Measurements from ENCODE around the gene PDILT. TPM values are rescaled to one million over a fixed set of nuclear protein-coding genes. Genes with fewer than 3 reads are reported as not detected.

Gene PDILT
- total and polyA plus RNA-seq, 2 experiments from 2014 or later = not detected

DNA sequence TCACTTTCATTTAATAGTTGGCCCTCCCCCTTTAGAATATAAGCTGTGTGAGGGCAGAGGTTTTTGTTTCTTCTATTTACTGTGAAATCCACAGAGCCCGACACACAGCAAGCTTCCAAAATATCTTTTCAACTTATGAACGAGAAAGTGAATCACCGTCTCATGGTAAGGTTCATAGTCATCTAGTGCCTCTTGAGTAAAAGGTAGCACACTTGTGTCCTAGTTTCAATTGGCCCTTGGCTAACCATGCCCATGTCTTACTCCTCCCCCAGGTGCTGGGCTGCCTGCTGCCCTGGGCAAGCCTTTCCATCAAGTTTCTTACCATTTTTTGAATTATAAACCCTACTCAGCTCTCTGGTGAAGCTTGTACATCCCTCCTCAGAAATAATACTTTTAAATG, 64.8 kb downstream of the PDILT start (continued):
- TF ChIP-seq, protein P1, sequence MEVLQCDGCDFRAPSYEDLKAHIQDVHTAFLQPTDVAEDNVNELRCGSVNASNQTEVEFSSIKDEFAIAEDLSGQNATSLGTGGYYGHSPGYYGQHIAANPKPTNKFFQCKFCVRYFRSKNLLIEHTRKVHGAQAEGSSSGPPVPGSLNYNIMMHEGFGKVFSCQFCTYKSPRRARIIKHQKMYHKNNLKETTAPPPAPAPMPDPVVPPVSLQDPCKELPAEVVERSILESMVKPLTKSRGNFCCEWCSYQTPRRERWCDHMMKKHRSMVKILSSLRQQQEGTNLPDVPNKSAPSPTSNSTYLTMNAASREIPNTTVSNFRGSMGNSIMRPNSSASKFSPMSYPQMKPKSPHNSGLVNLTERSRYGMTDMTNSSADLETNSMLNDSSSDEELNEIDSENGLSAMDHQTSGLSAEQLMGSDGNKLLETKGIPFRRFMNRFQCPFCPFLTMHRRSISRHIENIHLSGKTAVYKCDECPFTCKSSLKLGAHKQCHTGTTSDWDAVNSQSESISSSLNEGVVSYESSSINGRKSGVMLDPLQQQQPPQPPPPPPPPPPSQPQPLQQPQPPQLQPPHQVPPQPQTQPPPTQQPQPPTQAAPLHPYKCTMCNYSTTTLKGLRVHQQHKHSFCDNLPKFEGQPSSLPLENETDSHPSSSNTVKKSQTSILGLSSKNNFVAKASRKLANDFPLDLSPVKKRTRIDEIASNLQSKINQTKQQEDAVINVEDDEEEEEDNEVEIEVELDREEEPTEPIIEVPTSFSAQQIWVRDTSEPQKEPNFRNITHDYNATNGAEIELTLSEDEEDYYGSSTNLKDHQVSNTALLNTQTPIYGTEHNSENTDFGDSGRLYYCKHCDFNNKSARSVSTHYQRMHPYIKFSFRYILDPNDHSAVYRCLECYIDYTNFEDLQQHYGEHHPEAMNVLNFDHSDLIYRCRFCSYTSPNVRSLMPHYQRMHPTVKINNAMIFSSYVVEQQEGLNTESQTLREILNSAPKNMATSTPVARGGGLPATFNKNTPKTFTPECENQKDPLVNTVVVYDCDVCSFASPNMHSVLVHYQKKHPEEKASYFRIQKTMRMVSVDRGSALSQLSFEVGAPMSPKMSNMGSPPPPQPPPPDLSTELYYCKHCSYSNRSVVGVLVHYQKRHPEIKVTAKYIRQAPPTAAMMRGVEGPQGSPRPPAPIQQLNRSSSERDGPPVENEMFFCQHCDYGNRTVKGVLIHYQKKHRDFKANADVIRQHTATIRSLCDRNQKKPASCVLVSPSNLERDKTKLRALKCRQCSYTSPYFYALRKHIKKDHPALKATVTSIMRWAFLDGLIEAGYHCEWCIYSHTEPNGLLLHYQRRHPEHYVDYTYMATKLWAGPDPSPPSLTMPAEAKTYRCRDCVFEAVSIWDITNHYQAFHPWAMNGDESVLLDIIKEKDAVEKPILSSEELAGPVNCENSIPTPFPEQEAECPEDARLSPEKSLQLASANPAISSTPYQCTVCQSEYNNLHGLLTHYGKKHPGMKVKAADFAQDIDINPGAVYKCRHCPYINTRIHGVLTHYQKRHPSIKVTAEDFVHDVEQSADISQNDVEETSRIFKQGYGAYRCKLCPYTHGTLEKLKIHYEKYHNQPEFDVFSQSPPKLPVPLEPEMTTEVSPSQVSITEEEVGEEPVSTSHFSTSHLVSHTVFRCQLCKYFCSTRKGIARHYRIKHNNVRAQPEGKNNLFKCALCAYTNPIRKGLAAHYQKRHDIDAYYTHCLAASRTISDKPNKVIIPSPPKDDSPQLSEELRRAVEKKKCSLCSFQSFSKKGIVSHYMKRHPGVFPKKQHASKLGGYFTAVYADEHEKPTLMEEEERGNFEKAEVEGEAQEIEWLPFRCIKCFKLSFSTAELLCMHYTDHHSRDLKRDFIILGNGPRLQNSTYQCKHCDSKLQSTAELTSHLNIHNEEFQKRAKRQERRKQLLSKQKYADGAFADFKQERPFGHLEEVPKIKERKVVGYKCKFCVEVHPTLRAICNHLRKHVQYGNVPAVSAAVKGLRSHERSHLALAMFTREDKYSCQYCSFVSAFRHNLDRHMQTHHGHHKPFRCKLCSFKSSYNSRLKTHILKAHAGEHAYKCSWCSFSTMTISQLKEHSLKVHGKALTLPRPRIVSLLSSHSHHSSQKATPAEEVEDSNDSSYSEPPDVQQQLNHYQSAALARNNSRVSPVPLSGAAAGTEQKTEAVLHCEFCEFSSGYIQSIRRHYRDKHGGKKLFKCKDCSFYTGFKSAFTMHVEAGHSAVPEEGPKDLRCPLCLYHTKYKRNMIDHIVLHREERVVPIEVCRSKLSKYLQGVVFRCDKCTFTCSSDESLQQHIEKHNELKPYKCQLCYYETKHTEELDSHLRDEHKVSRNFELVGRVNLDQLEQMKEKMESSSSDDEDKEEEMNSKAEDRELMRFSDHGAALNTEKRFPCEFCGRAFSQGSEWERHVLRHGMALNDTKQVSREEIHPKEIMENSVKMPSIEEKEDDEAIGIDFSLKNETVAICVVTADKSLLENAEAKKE (CRISPR knock-in tag; IDR thresholded peaks at IDR 0.05) = no peak
- no peak for TF ChIP-seq EZH2phosphoT487 (IDR thresholded peaks at IDR 0.05; ENCODE audit: unreplicated experiment)
- no peak for TF ChIP-seq STAT1 (IDR thresholded peaks at IDR 0.05; ENCODE audit: unreplicated experiment)
- TF ChIP-seq, protein P2, sequence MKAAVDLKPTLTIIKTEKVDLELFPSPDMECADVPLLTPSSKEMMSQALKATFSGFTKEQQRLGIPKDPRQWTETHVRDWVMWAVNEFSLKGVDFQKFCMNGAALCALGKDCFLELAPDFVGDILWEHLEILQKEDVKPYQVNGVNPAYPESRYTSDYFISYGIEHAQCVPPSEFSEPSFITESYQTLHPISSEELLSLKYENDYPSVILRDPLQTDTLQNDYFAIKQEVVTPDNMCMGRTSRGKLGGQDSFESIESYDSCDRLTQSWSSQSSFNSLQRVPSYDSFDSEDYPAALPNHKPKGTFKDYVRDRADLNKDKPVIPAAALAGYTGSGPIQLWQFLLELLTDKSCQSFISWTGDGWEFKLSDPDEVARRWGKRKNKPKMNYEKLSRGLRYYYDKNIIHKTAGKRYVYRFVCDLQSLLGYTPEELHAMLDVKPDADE (IDR thresholded peaks at IDR 0.05) = no peak
- TF ChIP-seq, protein P3, sequence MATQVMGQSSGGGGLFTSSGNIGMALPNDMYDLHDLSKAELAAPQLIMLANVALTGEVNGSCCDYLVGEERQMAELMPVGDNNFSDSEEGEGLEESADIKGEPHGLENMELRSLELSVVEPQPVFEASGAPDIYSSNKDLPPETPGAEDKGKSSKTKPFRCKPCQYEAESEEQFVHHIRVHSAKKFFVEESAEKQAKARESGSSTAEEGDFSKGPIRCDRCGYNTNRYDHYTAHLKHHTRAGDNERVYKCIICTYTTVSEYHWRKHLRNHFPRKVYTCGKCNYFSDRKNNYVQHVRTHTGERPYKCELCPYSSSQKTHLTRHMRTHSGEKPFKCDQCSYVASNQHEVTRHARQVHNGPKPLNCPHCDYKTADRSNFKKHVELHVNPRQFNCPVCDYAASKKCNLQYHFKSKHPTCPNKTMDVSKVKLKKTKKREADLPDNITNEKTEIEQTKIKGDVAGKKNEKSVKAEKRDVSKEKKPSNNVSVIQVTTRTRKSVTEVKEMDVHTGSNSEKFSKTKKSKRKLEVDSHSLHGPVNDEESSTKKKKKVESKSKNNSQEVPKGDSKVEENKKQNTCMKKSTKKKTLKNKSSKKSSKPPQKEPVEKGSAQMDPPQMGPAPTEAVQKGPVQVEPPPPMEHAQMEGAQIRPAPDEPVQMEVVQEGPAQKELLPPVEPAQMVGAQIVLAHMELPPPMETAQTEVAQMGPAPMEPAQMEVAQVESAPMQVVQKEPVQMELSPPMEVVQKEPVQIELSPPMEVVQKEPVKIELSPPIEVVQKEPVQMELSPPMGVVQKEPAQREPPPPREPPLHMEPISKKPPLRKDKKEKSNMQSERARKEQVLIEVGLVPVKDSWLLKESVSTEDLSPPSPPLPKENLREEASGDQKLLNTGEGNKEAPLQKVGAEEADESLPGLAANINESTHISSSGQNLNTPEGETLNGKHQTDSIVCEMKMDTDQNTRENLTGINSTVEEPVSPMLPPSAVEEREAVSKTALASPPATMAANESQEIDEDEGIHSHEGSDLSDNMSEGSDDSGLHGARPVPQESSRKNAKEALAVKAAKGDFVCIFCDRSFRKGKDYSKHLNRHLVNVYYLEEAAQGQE (IDR thresholded peaks at IDR 0.05; ENCODE audit: unreplicated experiment) = no peak
- no peak for TF ChIP-seq CREB1 (CRISPR knock-in tag; IDR thresholded peaks at IDR 0.05; ENCODE audit: low read depth)
- no peak for TF ChIP-seq ZNF114 (CRISPR knock-in tag; IDR thresholded peaks at IDR 0.05)
